GM18858 (cell line): ENCODE measurements around the gene HILPDA.

ENCODE experiments used
- ATAC-seq: cut with Tn5 transposase; IDR thresholded peaks from one replicate; pipeline ENCODE4 v1.9.1; 2021; ENCODE audit not compliant: unreplicated experiment

The HILPDA gene

GRCh38 chr7:128455543-128456254, at the start of gene HILPDA:
HILPDA (plus strand) TSS chr7:128455878; CDS start chr7:128457269, 1,391 bp downstream.
- peak; percentile 64 for ATAC-seq

GRCh38 chr7:128406314-128407232, 49.1 kb upstream of the HILPDA start:
- no peak for ATAC-seq

GRCh38 chr7:128407233-128407589, 48.5 kb upstream of the HILPDA start:
- ATAC-seq, result no peak

GRCh38 chr7:128407751-128408708, 47.6 kb upstream of the HILPDA start:
- no peak for ATAC-seq

- no peak for ATAC-seq
These were observed 46.7 kb upstream of the HILPDA start for GRCh38 chr7:128408709-128409595.

- peak; percentile 67 for ATAC-seq
These were observed 45.9 kb upstream of the HILPDA start, which contains the start of gene IMPDH1 for GRCh38 chr7:128409596-128410450. IMPDH1 (minus strand) TSS chr7:128409982; CDS start chr7:128409901, 81 bp downstream.

- ATAC-seq, result no peak
These were observed 45.3 kb upstream of the HILPDA start for GRCh38 chr7:128410451-128410753.

GRCh38 chr7:128415217-128415785, 40.4 kb upstream of the HILPDA start:
- ATAC-seq, result no peak

GRCh38 chr7:128417071-128417470, 38.6 kb upstream of the HILPDA start:
- no peak for ATAC-seq

GRCh38 chr7:128419257-128419656, 36.4 kb upstream of the HILPDA start:
- no peak for ATAC-seq

GRCh38 chr7:128420773-128421172, 34.9 kb upstream of the HILPDA start:
- ATAC-seq, result no peak

GRCh38 chr7:128421384-128421783, 34.3 kb upstream of the HILPDA start:
- ATAC-seq, result no peak

GRCh38 chr7:128422037-128422436, 33.6 kb upstream of the HILPDA start:
- ATAC-seq, result no peak

- no peak for ATAC-seq
These were observed 32.8 kb upstream of the HILPDA start for GRCh38 chr7:128422842-128423241.

GRCh38 chr7:128424686-128425275, 30.9 kb upstream of the HILPDA start:
- ATAC-seq, result no peak

- ATAC-seq, result no peak
These were observed 29.8 kb upstream of the HILPDA start for GRCh38 chr7:128425850-128426249.

GRCh38 chr7:128427289-128427891, 28.3 kb upstream of the HILPDA start:
- no peak for ATAC-seq

GRCh38 chr7:128430207-128430606, 25.5 kb upstream of the HILPDA start:
- ATAC-seq, result no peak
